K562 (cell line): Measurements from ENCODE around the gene SIGLEC14. TPM values are rescaled to one million over a fixed set of nuclear protein-coding genes. Genes with fewer than 3 reads are reported as not detected.

Source experiments
- AFF1 ChIP-seq, 2 experiments: fragments of 450-650 bp; IDR thresholded peaks; 2 replicates each; pipeline ENCODE4 v1.6.1; 2018; ENCODE audit warnings: mild to moderate bottlenecking in 2 of 2, low read depth in 1 of 2; ENCODE audit not compliant: partially characterized antibody in 2 of 2
- ARID3A ChIP-seq: IDR thresholded peaks from 2 replicates; pipeline ENCODE4 v1.6.1; 2012; ENCODE audit warnings: low read depth, low read length, improper control_type of control experiment, borderline replicate concordance
- BMI1 ChIP-seq: fragments of 150-350 bp; IDR thresholded peaks from 2 replicates; pipeline ENCODE4 v1.6.1; 2014; ENCODE audit warnings: low read length
- CAMTA2 ChIP-seq: fragments of 250-450 bp; sonication (Bioruptor Pico); conservative IDR thresholded peaks from 2 replicates; pipeline ENCODE4 v1.5.1; 2022
- ESRRA ChIP-seq: fragments of 450-650 bp; IDR thresholded peaks from 2 replicates; pipeline ENCODE4 v1.6.1; 2014; ENCODE audit warnings: low read depth, mild to moderate bottlenecking, moderate library complexity, borderline replicate concordance
- HDAC1 ChIP-seq, 2 experiments: fragments of 450-650 bp; IDR thresholded peaks; 2 replicates each; pipeline ENCODE4 v1.6.1; 2016 to 2017; ENCODE audit warnings: inconsistent platforms in 1 of 2, mild to moderate bottlenecking in 1 of 2, moderate library complexity in 1 of 2
- NUFIP1 ChIP-seq: fragments of 450-650 bp; IDR thresholded peaks from 2 replicates; pipeline ENCODE4 v1.6.1; 2018; ENCODE audit not compliant: partially characterized antibody
- PHF21A ChIP-seq: fragments of 450-650 bp; IDR thresholded peaks from 2 replicates; pipeline ENCODE4 v1.6.1; 2017; ENCODE audit warnings: low read depth, borderline replicate concordance
- RAD51 ChIP-seq: fragments of 450-650 bp; IDR thresholded peaks from 2 replicates; pipeline ENCODE4 v1.7.1; 2016; ENCODE audit warnings: low read depth, mild to moderate bottlenecking, borderline replicate concordance
- SAFB2 ChIP-seq: fragments of 200-400 bp; formaldehyde crosslinking; IDR thresholded peaks from 2 replicates; pipeline ENCODE4 v1.6.1; 2018; ENCODE audit warnings: borderline replicate concordance, low read length, low read depth, moderate library complexity; ENCODE audit not compliant: severe bottlenecking
- SPI1 ChIP-seq: IDR thresholded peaks from 2 replicates; pipeline ENCODE4 v1.6.1; 2011; ENCODE audit warnings: low read depth, low read length, control low read depth, borderline replicate concordance
- TCF3 ChIP-seq: sonication (generic); formaldehyde crosslinking; IDR thresholded peaks from 2 replicates; pipeline ENCODE4 v1.4.0; 2020; ENCODE audit warnings: mild to moderate bottlenecking, missing genetic modification reagents
- TEAD4 ChIP-seq, 2 experiments: sonication (generic) in 1 of 2; formaldehyde crosslinking in 1 of 2; IDR thresholded peaks; 2 replicates each; pipeline versions ENCODE4 v1.6.1 to v1.8.0; 2012 to 2022; ENCODE audit warnings: borderline replicate concordance in 1 of 2, inconsistent platforms in 1 of 2, low read length in 1 of 2, mild to moderate bottlenecking in 1 of 2, missing genetic modification reagents in 1 of 2
- THRAP3 ChIP-seq: fragments of 450-650 bp; IDR thresholded peaks from 2 replicates; pipeline ENCODE4 v1.6.1; 2016; ENCODE audit warnings: mild to moderate bottlenecking, inconsistent platforms, borderline replicate concordance
- TSC22D4 ChIP-seq: fragments of 450-650 bp; IDR thresholded peaks from 2 replicates; pipeline ENCODE4 v1.6.1; 2016; ENCODE audit warnings: missing genetic modification characterization, missing biosample characterization, control low read depth
- ZNF655 ChIP-seq: fragments of 250-450 bp; sonication (Bioruptor Pico); IDR thresholded peaks from 2 replicates; pipeline ENCODE4 v1.5.0; 2021
- ZNF740 ChIP-seq, 3 experiments: fragments of 200-800 bp in 1 of 3; sonication (Bioruptor generic) in 1 of 3; sonication (generic) in 1 of 3; formaldehyde crosslinking in 1 of 3; IDR thresholded peaks; 2 replicates each; pipeline versions ENCODE4 v1.6.1 to v1.8.0; 2016 to 2022; ENCODE audit warnings: mild to moderate bottlenecking in 2 of 3, missing compliant biosample characterization in 2 of 3, missing genetic modification characterization in 2 of 3, missing genetic modification reagents in 1 of 3
- ZNF778 ChIP-seq: fragments of 450-650 bp; formaldehyde crosslinking; IDR thresholded peaks from 2 replicates; pipeline ENCODE4 v1.4.0; 2020; ENCODE audit warnings: mild to moderate bottlenecking, moderate library complexity
- polyA plus RNA-seq, 8 experiments: library from polyadenylated mRNA; depleted of rRNA in 4 of 8; stranded (reverse) in 5 of 8; unstranded in 3 of 8; fragments of >200 nt; fragmentation: Nextera tagmentation in 2 of 8; fragmentation: Illumina TruSeq in 1 of 8; extraction: Ambion mirVana in 2 of 8; extraction: Trizol in 1 of 8; gene quantifications; 2 replicates each; pipeline versions ENCODE4 v1.2.1 to v1.2.3, GENCODE V29; 2011 to 2014; ENCODE audit warnings: inconsistent platforms in 1 of 8, missing spikeins in 1 of 8
- total RNA-seq, 7 experiments: library from RNA; depleted of rRNA in 6 of 7; stranded (reverse); fragments of >200 nt in 6 of 7; fragmentation: Illumina TruSeq in 2 of 7; extraction: Trizol in 2 of 7; gene quantifications; 2 replicates each; pipeline versions ENCODE4 v1.2.1 to v1.2.3, GENCODE V29; 2011 to 2021; ENCODE audit warnings: low replicate concordance in 1 of 7

SIGLEC14 gene
- total and polyA plus RNA-seq, 9 of the 15 experiments (the other 6 are each of a cell fraction or from before 2014, with no cell fraction given), result not detected

GRCh38 chr19:51593969-51594773 lies 52.5 kb downstream of the SIGLEC14 start (continued):
- TF ChIP-seq ZNF740 (CRISPR knock-in tag; IDR thresholded peaks at IDR 0.05) (no peak), ZNF740 (tag; IDR thresholded peaks at IDR 0.05) (no peak), SPI1 (no peak), ZNF655 (CRISPR knock-in tag) (no peak), SAFB2 (no peak), TSC22D4 (tag) (no peak), ZNF778 (CRISPR knock-in tag) (no peak), NUFIP1 (no peak), ARID3A (no peak), AFF1 (IDR thresholded peaks at IDR 0.05; ENCODE audit: low read depth in 1 of 2, partially characterized antibody in 2 of 2) (peak in 1 of 2 experiments; percentile 98), HDAC1 (IDR thresholded peaks at IDR 0.05) (peak in 1 of 2 experiments; percentile 61; a peak in 2 of 4 replicates), TEAD4 (IDR thresholded peaks at IDR 0.05; ENCODE audit: low read length) (0 out of 2 replicates have a peak, but pooled peaks have one; percentile 11), TEAD4 (CRISPR knock-in tag; IDR thresholded peaks at IDR 0.05; ENCODE audit: borderline replicate concordance) (no peak), PHF21A (no peak), BMI1 (no peak), RAD51 (no peak), THRAP3 (no peak), CAMTA2 (CRISPR knock-in tag) (no peak), TCF3 (CRISPR knock-in tag) (peak; percentile 31; the same call in 1 of the 2 replicates), ESRRA (peak; percentile 29; the same call in 1 of the 2 replicates)
